Loucy (cell line): Measurements from ENCODE around the gene SUN5.

ENCODE experiments used
- H2AFZ ChIP-seq: fragments of 200-600 bp; sonication (generic); 2 replicates; pipeline ENCODE4 v1.6.0; 2016; ENCODE audit warnings: antibody characterized with exemption, mild to moderate bottlenecking, low read length, moderate library complexity
- H3F3A ChIP-seq: fragments of 200-600 bp; 2 replicates; pipeline ENCODE4 v1.6.0; 2016; ENCODE audit warnings: antibody characterized with exemption, low read depth, mild to moderate bottlenecking
- H3K27me3 ChIP-seq: fragments of 200-600 bp; sonication (generic); 2 replicates; pipeline ENCODE4 v1.6.1; 2014; ENCODE audit warnings: low read length, mild to moderate bottlenecking; ENCODE audit not compliant: insufficient read depth, poor library complexity, severe bottlenecking
- H3K36me3 ChIP-seq: fragments of 200-600 bp; sonication (generic); 2 replicates; pipeline ENCODE4 v1.6.1; 2016; ENCODE audit warnings: low read length; ENCODE audit not compliant: insufficient read depth
- H3K4me1 ChIP-seq: fragments of 200-600 bp; sonication (generic); 2 replicates; pipeline ENCODE4 v1.5.1; 2014; ENCODE audit warnings: low read length, mild to moderate bottlenecking; ENCODE audit not compliant: insufficient read depth, poor library complexity, severe bottlenecking
- H3K4me2 ChIP-seq: fragments of 200-600 bp; sonication (generic); 2 replicates; pipeline ENCODE4 v1.6.0; 2014; ENCODE audit warnings: antibody characterized with exemption, low read length, low read depth, mild to moderate bottlenecking; ENCODE audit not compliant: poor library complexity, severe bottlenecking
- H3K4me3 ChIP-seq: fragments of 200-600 bp; sonication (generic); 2 replicates; pipeline ENCODE4 v1.5.1; 2014; ENCODE audit warnings: low read length, mild to moderate bottlenecking, mixed read lengths; ENCODE audit not compliant: poor library complexity, severe bottlenecking
- H3K79me2 ChIP-seq: fragments of 200-600 bp; sonication (generic); 2 replicates; pipeline ENCODE4 v1.6.1; 2014; ENCODE audit warnings: low read length; ENCODE audit not compliant: insufficient read depth
- H3K9ac ChIP-seq: fragments of 200-600 bp; sonication (generic); 2 replicates; pipeline ENCODE4 v1.6.0; 2014; ENCODE audit warnings: mild to moderate bottlenecking, low read depth, low read length, moderate library complexity; ENCODE audit not compliant: poor library complexity, severe bottlenecking
- H3K9me2 ChIP-seq: fragments of 200-600 bp; sonication (generic); replicated peaks from 2 replicates; pipeline ENCODE4 v1.6.1; 2016; ENCODE audit warnings: low read depth, low read length, mixed read lengths
- H3K9me3 ChIP-seq: fragments of 200-600 bp; sonication (generic); 2 replicates; pipeline ENCODE4 v1.6.1; 2014; ENCODE audit warnings: mild to moderate bottlenecking, antibody characterized with exemption, low read length, low read depth; ENCODE audit not compliant: insufficient read depth
- H4K20me1 ChIP-seq: fragments of 200-600 bp; sonication (generic); 2 replicates; pipeline ENCODE4 v1.6.0; 2014; ENCODE audit warnings: antibody characterized with exemption, low read length, mild to moderate bottlenecking; ENCODE audit not compliant: insufficient read depth, poor library complexity, severe bottlenecking
- CTCF ChIP-seq: fragments of 200-600 bp; sonication (generic); conservative IDR thresholded peaks from 2 replicates; pipeline ENCODE4 v1.5.1; 2014; ENCODE audit warnings: mild to moderate bottlenecking, antibody characterized with exemption, low read length
- EZH2phosphoT487 ChIP-seq: fragments of 200-600 bp; IDR thresholded peaks from 2 replicates; pipeline ENCODE4 v1.6.1; 2018; ENCODE audit warnings: antibody characterized with exemption, mild to moderate bottlenecking, moderate library complexity, borderline replicate concordance

Gene SUN5

DNA sequence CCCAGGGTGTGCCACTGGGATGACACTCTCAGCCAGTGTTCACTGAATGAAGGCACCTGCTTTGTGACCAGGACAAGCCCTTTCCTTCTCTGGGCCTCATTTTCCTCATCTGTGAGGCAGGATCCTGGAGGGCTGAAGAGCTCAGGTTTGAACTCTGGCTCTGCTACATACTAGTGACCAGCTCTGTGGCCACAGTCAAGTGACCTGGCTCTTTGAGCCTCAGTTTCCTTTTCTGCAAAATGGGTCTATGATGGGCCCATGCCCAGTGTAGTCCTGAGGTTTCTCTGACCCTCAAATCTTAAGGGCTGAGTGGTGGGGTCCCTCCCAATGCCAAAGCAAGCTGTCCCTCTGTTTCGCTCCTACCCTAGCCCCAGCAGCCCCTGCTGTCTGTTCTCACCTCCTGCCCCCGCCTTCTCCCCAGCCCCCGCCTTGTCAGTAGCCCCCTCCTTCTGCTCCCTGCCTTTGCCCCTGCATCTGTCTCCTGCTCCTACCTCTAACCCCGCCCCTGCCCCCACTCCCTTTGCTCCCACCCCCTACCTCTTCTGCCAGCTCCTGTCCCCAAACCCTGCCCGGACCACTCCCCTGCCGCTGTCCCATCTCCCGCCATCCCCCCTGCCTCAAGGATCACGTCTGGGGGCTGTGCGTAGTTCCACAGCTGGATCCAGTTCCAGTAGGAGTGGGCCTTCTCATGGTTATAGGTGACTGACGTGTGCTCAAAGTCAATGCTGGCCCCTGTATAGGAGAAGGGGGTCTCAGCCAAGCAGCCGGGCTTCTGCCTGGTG is 17.0 kb downstream of the SUN5 start:
- no peaks in the 10 kb centered on the region for H3K27me3 ChIP-seq
- TF ChIP-seq EZH2phosphoT487 (no peak), CTCF (no peak)
- H2AFZ ChIP-seq: no peak overlapping the region
- no peaks in the 10 kb centered on the region for H3F3A ChIP-seq
- no peaks in the 10 kb centered on the region for H3K36me3 ChIP-seq
- no peaks in the 10 kb centered on the region for H4K20me1 ChIP-seq
- no peak overlapping the region for H3K4me3 ChIP-seq
- H3K4me1 ChIP-seq: peaks cover 22% of the 10 kb centered on the region
- H3K79me2 ChIP-seq: no peaks in the 10 kb centered on the region
- no peak overlapping the region for H3K4me2 ChIP-seq
- no peaks in the 10 kb centered on the region for H3K9me2 ChIP-seq
- H3K9me3 ChIP-seq: no peaks in the 10 kb centered on the region
- H3K9ac ChIP-seq: no peak overlapping the region

DNA sequence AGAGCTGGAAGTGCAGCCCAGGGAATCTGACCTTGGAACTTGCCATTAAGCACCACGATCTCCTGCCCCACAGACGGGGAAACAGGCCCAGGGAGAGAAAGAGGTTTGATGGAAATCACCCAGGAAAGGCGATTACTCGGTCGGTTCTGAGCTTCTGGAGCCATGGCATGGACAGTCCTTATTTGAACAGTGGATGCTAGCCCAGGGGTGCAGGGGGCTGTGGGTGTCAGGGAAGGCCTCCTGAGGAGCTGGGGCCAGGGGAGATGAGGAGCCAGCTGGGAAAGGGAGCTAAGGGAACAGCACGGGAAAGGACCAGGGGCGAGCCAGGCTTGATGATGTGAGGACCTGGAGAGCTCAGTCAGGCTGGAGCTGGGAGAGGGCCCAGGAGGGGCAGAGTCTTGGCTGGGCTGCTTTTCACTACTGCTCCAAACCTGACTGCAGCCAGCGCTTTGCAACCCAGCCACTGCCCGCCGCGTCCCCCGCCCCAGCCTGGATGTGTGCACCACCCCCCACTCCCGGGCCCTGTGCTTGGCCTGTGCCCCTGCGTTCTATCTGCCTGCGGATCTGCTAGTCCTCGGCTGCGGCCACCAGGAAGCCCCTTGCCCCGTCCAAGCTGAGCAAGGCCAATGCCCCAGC is 17.8 kb downstream of the SUN5 start:
- Histone ChIP-seq H3K79me2 (no peaks in the 10 kb centered on the region), H3K4me1 (peaks cover 14% of the 10 kb centered on the region), H3K4me2 (no peak overlapping the region), H3K4me3 (no peak overlapping the region), H3K9me2 (no peaks in the 10 kb centered on the region), H3K27me3 (no peaks in the 10 kb centered on the region), H3F3A (no peaks in the 10 kb centered on the region), H3K9ac (no peak overlapping the region), H4K20me1 (no peaks in the 10 kb centered on the region), H2AFZ (no peak overlapping the region), H3K9me3 (no peaks in the 10 kb centered on the region), H3K36me3 (no peaks in the 10 kb centered on the region)
- TF ChIP-seq EZH2phosphoT487 (no peak), CTCF (no peak)

DNA sequence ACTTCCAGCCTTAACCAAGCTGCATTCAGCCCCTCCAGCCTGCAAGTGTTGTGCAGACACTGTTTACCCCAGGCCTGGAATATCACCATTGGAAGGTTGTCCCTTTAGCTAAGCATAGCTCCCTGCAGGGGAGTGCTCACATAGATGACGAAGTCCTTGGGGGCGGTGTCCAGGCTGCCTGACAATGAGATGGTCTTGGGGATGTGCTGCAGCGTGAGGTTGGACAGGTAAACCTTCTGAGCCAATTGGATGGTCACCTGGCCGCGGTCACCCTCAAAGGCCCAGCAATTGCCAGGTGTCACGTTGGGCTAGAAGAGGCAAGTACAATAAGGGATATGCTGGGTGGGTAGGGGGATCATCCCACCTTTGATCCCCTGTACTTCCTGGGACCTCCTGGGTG is 18.6 kb downstream of the SUN5 start:
- H2AFZ ChIP-seq: no peak overlapping the region
- no peak for TF ChIP-seq CTCF
- no peak overlapping the region for H3K9ac ChIP-seq
- no peaks in the 10 kb centered on the region for H4K20me1 ChIP-seq
- H3K9me2 ChIP-seq: no peaks in the 10 kb centered on the region
- no peaks in the 10 kb centered on the region for H3K36me3 ChIP-seq
- H3K79me2 ChIP-seq: no peaks in the 10 kb centered on the region
- H3K4me2 ChIP-seq: no peak overlapping the region
- no peaks in the 10 kb centered on the region for H3K27me3 ChIP-seq
- H3K4me3 ChIP-seq: no peak overlapping the region
- no peaks in the 10 kb centered on the region for H3K9me3 ChIP-seq
- H3K4me1 ChIP-seq: peaks cover 6% of the 10 kb centered on the region
- no peaks in the 10 kb centered on the region for H3F3A ChIP-seq
